HepG2 (cell line): ENCODE measurements around the gene ATIC. TPM values are rescaled to one million over a fixed set of nuclear protein-coding genes. Genes with fewer than 3 reads are reported as not detected.

ENCODE experiments used
- GATAD1 ChIP-seq: IDR thresholded peaks from 2 replicates; pipeline ENCODE4 v1.6.1; 2016; ENCODE audit warnings: missing genetic modification reagents, missing compliant biosample characterization
- MLLT10 ChIP-seq: sonication (generic); formaldehyde crosslinking; IDR thresholded peaks from 2 replicates; pipeline ENCODE4 v1.4.0; 2020; ENCODE audit warnings: missing genetic modification reagents
- NCOA1 ChIP-seq: sonication (generic); formaldehyde crosslinking; IDR thresholded peaks from 2 replicates; pipeline ENCODE4 v1.9.0; 2021; ENCODE audit warnings: missing genetic modification reagents
- NFKB2 ChIP-seq: sonication (generic); formaldehyde crosslinking; IDR thresholded peaks from 2 replicates; pipeline ENCODE4 v1.4.0; 2020; ENCODE audit warnings: missing genetic modification reagents, borderline replicate concordance
- NFYC ChIP-seq: IDR thresholded peaks from 2 replicates; pipeline ENCODE4 v1.6.1; 2016; ENCODE audit warnings: missing genetic modification reagents, missing compliant biosample characterization
- PAF1 ChIP-seq: IDR thresholded peaks from 2 replicates; pipeline ENCODE4 v1.6.1; 2016; ENCODE audit warnings: missing genetic modification reagents, missing compliant biosample characterization
- PAX8 ChIP-seq: sonication (generic); formaldehyde crosslinking; IDR thresholded peaks from 2 replicates; pipeline ENCODE4 v1.8.0; 2022; ENCODE audit warnings: mild to moderate bottlenecking, missing genetic modification reagents, borderline replicate concordance
- PLRG1 ChIP-seq: fragments of 450-650 bp; conservative IDR thresholded peaks from 2 replicates; pipeline ENCODE4 v1.6.1; 2016
- PREB ChIP-seq: sonication (generic); formaldehyde crosslinking; IDR thresholded peaks from 2 replicates; pipeline ENCODE4 v1.4.0; 2020; ENCODE audit warnings: missing genetic modification reagents
- PRPF4 ChIP-seq: fragments of 200-400 bp; formaldehyde crosslinking; IDR thresholded peaks from 2 replicates; pipeline ENCODE4 v1.6.1; 2016; ENCODE audit warnings: low read length, low read depth; ENCODE audit not compliant: poor library complexity, severe bottlenecking
- RBFOX2 ChIP-seq: fragments of 200-400 bp; formaldehyde crosslinking; IDR thresholded peaks from 2 replicates; pipeline ENCODE4 v1.6.1; 2017; ENCODE audit warnings: low read depth, mild to moderate bottlenecking, low read length
- RFX5 ChIP-seq: IDR thresholded peaks from 2 replicates; pipeline ENCODE4 v1.6.1; 2011; ENCODE audit warnings: low read depth, low read length, improper control_type of control experiment
- RORA ChIP-seq: sonication (generic); formaldehyde crosslinking; IDR thresholded peaks from 2 replicates; pipeline ENCODE4 v1.5.0; 2020; ENCODE audit warnings: mild to moderate bottlenecking, missing genetic modification reagents, moderate library complexity
- SRSF9 ChIP-seq: fragments of 200-400 bp; formaldehyde crosslinking; IDR thresholded peaks from 2 replicates; pipeline ENCODE4 v1.6.1; 2018; ENCODE audit warnings: borderline replicate concordance, mild to moderate bottlenecking, low read depth, low read length; ENCODE audit not compliant: insufficient read depth, poor library complexity, severe bottlenecking
- TOPORS ChIP-seq: sonication (generic); formaldehyde crosslinking; IDR thresholded peaks from 2 replicates; pipeline ENCODE4 v1.8.0; 2023; ENCODE audit warnings: mild to moderate bottlenecking, missing genetic modification reagents
- ZGPAT ChIP-seq: IDR thresholded peaks from 2 replicates; pipeline ENCODE4 v1.6.1; 2016; ENCODE audit warnings: mild to moderate bottlenecking
- ZNF225 ChIP-seq: sonication (generic); formaldehyde crosslinking; IDR thresholded peaks from 2 replicates; pipeline ENCODE4 v1.4.0; 2020; ENCODE audit warnings: mild to moderate bottlenecking, missing genetic modification reagents
- ZNF253 ChIP-seq: sonication (generic); formaldehyde crosslinking; IDR thresholded peaks from 2 replicates; pipeline ENCODE4 v1.8.0; 2022; ENCODE audit warnings: mild to moderate bottlenecking, missing genetic modification reagents, borderline replicate concordance
- ZNF331 ChIP-seq: sonication (generic); formaldehyde crosslinking; IDR thresholded peaks from 2 replicates; pipeline ENCODE4 v1.4.0; 2020; ENCODE audit warnings: missing genetic modification reagents
- ZNF740 ChIP-seq: sonication (generic); formaldehyde crosslinking; IDR thresholded peaks from 2 replicates; pipeline ENCODE4 v1.4.0; 2020; ENCODE audit warnings: missing genetic modification reagents
- ZNF777 ChIP-seq: sonication (generic); formaldehyde crosslinking; IDR thresholded peaks from 2 replicates; pipeline ENCODE4 v1.4.0; 2020; ENCODE audit warnings: missing genetic modification reagents
- ZNF780A ChIP-seq: sonication (generic); formaldehyde crosslinking; IDR thresholded peaks from 2 replicates; pipeline ENCODE4 v1.8.0; 2022; ENCODE audit warnings: mild to moderate bottlenecking, missing genetic modification reagents, moderate library complexity
- ZSCAN29 ChIP-seq: sonication (generic); formaldehyde crosslinking; conservative IDR thresholded peaks from 2 replicates; pipeline ENCODE4 v1.4.0; 2020; ENCODE audit warnings: mild to moderate bottlenecking, missing genetic modification reagents
- polyA plus RNA-seq, 8 experiments: library from polyadenylated mRNA; depleted of rRNA in 3 of 8; stranded (reverse) in 7 of 8; unstranded in 1 of 8; fragments of >200 nt; fragmentation: Illumina TruSeq in 4 of 8; extraction: Trizol in 4 of 8; gene quantifications; 2 replicates each; pipeline versions ENCODE4 v1.2.1 to v1.2.3, GENCODE V29; 2011 to 2016; ENCODE audit warnings: low read depth in 4 of 8, missing spikeins in 1 of 8, mixed read lengths in 1 of 8; ENCODE audit not compliant: insufficient read depth in 1 of 8
- total RNA-seq, 5 experiments: library from RNA; depleted of rRNA; stranded (reverse); fragments of >200 nt; fragmentation: Illumina TruSeq; extraction: Trizol; gene quantifications; 2 replicates each; pipeline ENCODE4 v1.2.3, GENCODE V29; 2016; ENCODE audit warnings: low read depth in 1 of 5

Gene ATIC
- total and polyA plus RNA-seq, 2 of the 13 experiments (the other 11 are each of a cell fraction or from before 2014, with no cell fraction given), result 89.8 to 146 TPM

- TF ChIP-seq ZGPAT (no peak), RORA (CRISPR knock-in tag) (no peak), PREB (CRISPR knock-in tag) (no peak), ZNF777 (no peak), PLRG1 (no peak), NFYC (CRISPR knock-in tag) (no peak), RFX5 (no peak), ZNF331 (CRISPR knock-in tag) (no peak), TOPORS (no peak), NCOA1 (CRISPR knock-in tag) (no peak), MLLT10 (CRISPR knock-in tag) (no peak), ZNF740 (CRISPR knock-in tag) (no peak), NFKB2 (no peak), PAF1 (peak; percentile 68; the same call in 1 of the 2 replicates), PRPF4 (no peak), ZNF780A (no peak), PAX8 (no peak), RBFOX2 (peak; percentile 64; the same call in 1 of the 2 replicates), GATAD1 (CRISPR knock-in tag) (no peak), ZNF225 (CRISPR knock-in tag) (no peak), ZNF253 (CRISPR knock-in tag) (no peak), ZSCAN29 (CRISPR knock-in tag) (no peak), SRSF9 (no peak)
Measured at GRCh38 chr2:215367662-215368492, 56.0 kb downstream of the ATIC start (continued).
